ENCODE data around the gene NCKAP1.

The NCKAP1 gene

GRCh38 chr2:182946958-182947369 is 91.3 kb downstream of the NCKAP1 start:
- DNase-seq, result no peak

GRCh38 chr2:182943339-182943738 is 94.9 kb downstream of the NCKAP1 start:
- no peak for DNase-seq

- DNase-seq, result no peak
These were observed 95.5 kb downstream of the NCKAP1 start for GRCh38 chr2:182942756-182943155.

GRCh38 chr2:182941919-182942318 is 96.3 kb downstream of the NCKAP1 start:
- DNase-seq, result no peak

- DNase-seq, result no peak
These were observed 97.0 kb downstream of the NCKAP1 start for GRCh38 chr2:182941121-182941722.

- no peak for DNase-seq
These were observed 100.4 kb downstream of the NCKAP1 start for GRCh38 chr2:182937870-182938269.

GRCh38 chr2:182933629-182934028 is 104.6 kb downstream of the NCKAP1 start:
- DNase-seq, result no peak

GRCh38 chr2:182929972-182930371 is 108.3 kb downstream of the NCKAP1 start:
- no peak for DNase-seq

- no peak for DNase-seq
These were observed 114.0 kb downstream of the NCKAP1 start for GRCh38 chr2:182924306-182924705.

GRCh38 chr2:182921234-182921633 is 117.0 kb downstream of the NCKAP1 start:
- no peak for DNase-seq

GRCh38 chr2:182920631-182921056 is 117.6 kb downstream of the NCKAP1 start:
- no peak for DNase-seq

GRCh38 chr2:182920089-182920488 is 118.2 kb downstream of the NCKAP1 start:
- DNase-seq, result no peak

GRCh38 chr2:182918961-182919652 is 119.2 kb downstream of the NCKAP1 start:
- DNase-seq, result no peak

- DNase-seq, result no peak
These were observed 120.3 kb downstream of the NCKAP1 start for GRCh38 chr2:182917924-182918323.

GRCh38 chr2:182916417-182916816 is 121.8 kb downstream of the NCKAP1 start:
- DNase-seq, result no peak

GRCh38 chr2:182915369-182916326 is 122.6 kb downstream of the NCKAP1 start:
- no peak for DNase-seq

GRCh38 chr2:182914852-182915251 is 123.4 kb downstream of the NCKAP1 start:
- no peak for DNase-seq

GRCh38 chr2:182913064-182913463 is 125.2 kb downstream of the NCKAP1 start:
- DNase-seq, result no peak

- DNase-seq, result no peak
These were observed 125.7 kb downstream of the NCKAP1 start for GRCh38 chr2:182912518-182912915.

GRCh38 chr2:182911813-182912517 is 126.3 kb downstream of the NCKAP1 start:
- DNase-seq, result no peak

GRCh38 chr2:182910965-182911364 is 127.3 kb downstream of the NCKAP1 start:
- no peak for DNase-seq

GRCh38 chr2:182907081-182907830 is 131.0 kb downstream of the NCKAP1 start:
- no peak for DNase-seq
